OCI-LY1 (cell line): ENCODE data around the gene SH3TC2.

ENCODE experiments used
- H2AFZ ChIP-seq: fragments of 200-600 bp; sonication (generic), shearing (Covaris generic); 2 replicates; pipeline ENCODE4 v1.6.0; 2014; ENCODE audit warnings: antibody characterized with exemption, mild to moderate bottlenecking, low read length
- H3F3A ChIP-seq: fragments of 200-600 bp; sonication (generic), shearing (Covaris generic); 2 replicates; pipeline ENCODE4 v1.6.0; 2014; ENCODE audit warnings: mild to moderate bottlenecking, antibody characterized with exemption, low read length, moderate library complexity; ENCODE audit not compliant: insufficient read depth
- H3K27ac ChIP-seq: fragments of 200-600 bp; sonication (generic); 2 replicates; pipeline ENCODE4 v1.5.1; 2014; ENCODE audit warnings: low read length, mixed run types, mild to moderate bottlenecking, low read depth; ENCODE audit not compliant: poor library complexity, severe bottlenecking
- H3K27me3 ChIP-seq: fragments of 200-600 bp; sonication (generic); 2 replicates; pipeline ENCODE4 v1.6.0; 2014; ENCODE audit warnings: antibody characterized with exemption, mild to moderate bottlenecking, low read length, moderate library complexity; ENCODE audit not compliant: insufficient read depth
- H3K36me3 ChIP-seq: fragments of 200-600 bp; sonication (generic); 2 replicates; pipeline ENCODE4 v1.6.1; 2014; ENCODE audit warnings: mild to moderate bottlenecking, antibody characterized with exemption, low read length, moderate library complexity, mixed read lengths; ENCODE audit not compliant: insufficient read depth
- H3K4me1 ChIP-seq: fragments of 200-600 bp; sonication (generic); 2 replicates; pipeline ENCODE4 v1.5.1; 2014; ENCODE audit warnings: mild to moderate bottlenecking, low read length, moderate library complexity; ENCODE audit not compliant: insufficient read depth, severe bottlenecking
- H3K4me2 ChIP-seq: fragments of 200-600 bp; sonication (generic), shearing (Covaris generic); 2 replicates; pipeline ENCODE4 v1.6.1; 2014; ENCODE audit warnings: low read length
- H3K4me3 ChIP-seq: fragments of 200-600 bp; sonication (generic); 2 replicates; pipeline ENCODE4 v1.5.1; 2014; ENCODE audit warnings: low read length, low read depth, mild to moderate bottlenecking, mixed read lengths; ENCODE audit not compliant: poor library complexity, severe bottlenecking
- H3K79me2 ChIP-seq: fragments of 200-600 bp; shearing (Covaris generic); 2 replicates; pipeline ENCODE4 v1.6.1; 2016; ENCODE audit warnings: mixed run types, low read length, mixed read lengths; ENCODE audit not compliant: insufficient read depth
- H3K9ac ChIP-seq: fragments of 200-600 bp; sonication (generic), shearing (Covaris generic); 2 replicates; pipeline ENCODE4 v1.6.1; 2014; ENCODE audit warnings: mild to moderate bottlenecking, low read length, mixed read lengths
- H3K9me2 ChIP-seq: fragments of 200-600 bp; sonication (generic), shearing (Covaris generic); 2 replicates; pipeline ENCODE4 v1.6.1; 2014; ENCODE audit warnings: low read depth, mild to moderate bottlenecking, low read length, mixed read lengths
- H3K9me3 ChIP-seq: fragments of 200-600 bp; shearing (Covaris generic); 2 replicates; pipeline ENCODE4 v1.6.1; 2014; ENCODE audit warnings: low read length, mixed read lengths
- H4K20me1 ChIP-seq: fragments of 200-600 bp; sonication (generic), shearing (Covaris generic); 2 replicates; pipeline ENCODE4 v1.6.0; 2016; ENCODE audit warnings: mild to moderate bottlenecking, low read length; ENCODE audit not compliant: insufficient read depth
- EZH2 ChIP-seq: fragments of 200-600 bp; sonication (generic), shearing (Covaris generic); IDR thresholded peaks from 2 replicates; pipeline ENCODE4 v1.8.0; 2017; ENCODE audit warnings: borderline replicate concordance, mixed run types, mild to moderate bottlenecking, antibody characterized with exemption, low read length, moderate library complexity, mixed read lengths
- TF ChIP-seq, protein P1 (sequence below): fragments of 200-600 bp; sonication (generic), shearing (Covaris generic); IDR thresholded peaks from 2 replicates; pipeline ENCODE4 v1.5.1; 2017; ENCODE audit warnings: mild to moderate bottlenecking, antibody characterized with exemption, low read length, moderate library complexity, mixed read lengths

SH3TC2 gene

DNA sequence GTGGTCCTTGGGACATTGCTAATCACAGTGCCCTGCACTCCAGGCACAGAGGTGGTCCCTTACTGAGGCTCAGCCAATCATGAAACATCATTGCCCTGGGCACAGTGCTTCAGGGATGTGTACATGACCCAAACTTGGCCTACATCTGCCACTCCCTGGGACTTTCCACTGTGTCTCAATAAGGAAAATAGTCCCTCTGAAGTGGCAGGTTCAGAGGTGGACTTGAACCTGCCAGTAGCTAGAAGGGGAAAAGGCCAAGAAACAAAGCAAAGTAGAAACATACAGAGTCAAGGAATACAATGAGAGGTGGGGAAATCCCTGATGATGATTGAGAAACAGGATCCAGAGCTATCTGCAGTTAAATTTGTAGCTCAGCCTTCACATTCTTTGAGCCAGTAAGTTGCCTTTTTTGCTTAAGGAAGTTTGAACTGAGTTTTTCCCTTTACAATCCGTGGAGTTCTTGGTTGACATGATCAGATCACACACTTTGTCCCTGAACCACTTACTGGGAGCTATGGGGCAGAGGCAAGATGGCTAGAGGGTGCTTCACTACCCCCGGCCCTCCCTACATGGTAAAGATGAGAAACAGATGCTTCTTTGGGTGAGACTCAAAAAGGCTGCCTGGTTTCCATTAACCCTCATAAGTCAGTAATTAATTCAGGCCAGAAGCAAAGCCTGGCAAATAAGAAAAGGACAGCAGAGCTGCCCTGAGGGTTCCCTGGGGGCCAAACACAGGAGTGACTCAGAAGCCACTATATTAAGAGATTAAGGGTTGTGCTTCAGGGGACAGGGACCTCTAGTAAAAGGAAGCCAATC, 57.6 kb downstream of the SH3TC2 start:
- no peak overlapping the region for H3K9ac ChIP-seq
- no peaks in the 10 kb centered on the region for H3K27me3 ChIP-seq
- H2AFZ ChIP-seq = no peak overlapping the region
- no peaks in the 10 kb centered on the region for H3K4me1 ChIP-seq
- no peak overlapping the region for H3K4me3 ChIP-seq
- H3F3A ChIP-seq = no peaks in the 10 kb centered on the region
- no peaks in the 10 kb centered on the region for H3K9me2 ChIP-seq
- H4K20me1 ChIP-seq = no peaks in the 10 kb centered on the region
- no peak overlapping the region for H3K4me2 ChIP-seq
- H3K27ac ChIP-seq = no peak overlapping the region
- no peaks in the 10 kb centered on the region for H3K9me3 ChIP-seq
- TF ChIP-seq EZH2 = no peak
- TF ChIP-seq, protein P1, sequence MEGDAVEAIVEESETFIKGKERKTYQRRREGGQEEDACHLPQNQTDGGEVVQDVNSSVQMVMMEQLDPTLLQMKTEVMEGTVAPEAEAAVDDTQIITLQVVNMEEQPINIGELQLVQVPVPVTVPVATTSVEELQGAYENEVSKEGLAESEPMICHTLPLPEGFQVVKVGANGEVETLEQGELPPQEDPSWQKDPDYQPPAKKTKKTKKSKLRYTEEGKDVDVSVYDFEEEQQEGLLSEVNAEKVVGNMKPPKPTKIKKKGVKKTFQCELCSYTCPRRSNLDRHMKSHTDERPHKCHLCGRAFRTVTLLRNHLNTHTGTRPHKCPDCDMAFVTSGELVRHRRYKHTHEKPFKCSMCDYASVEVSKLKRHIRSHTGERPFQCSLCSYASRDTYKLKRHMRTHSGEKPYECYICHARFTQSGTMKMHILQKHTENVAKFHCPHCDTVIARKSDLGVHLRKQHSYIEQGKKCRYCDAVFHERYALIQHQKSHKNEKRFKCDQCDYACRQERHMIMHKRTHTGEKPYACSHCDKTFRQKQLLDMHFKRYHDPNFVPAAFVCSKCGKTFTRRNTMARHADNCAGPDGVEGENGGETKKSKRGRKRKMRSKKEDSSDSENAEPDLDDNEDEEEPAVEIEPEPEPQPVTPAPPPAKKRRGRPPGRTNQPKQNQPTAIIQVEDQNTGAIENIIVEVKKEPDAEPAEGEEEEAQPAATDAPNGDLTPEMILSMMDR = no peak
- H3K79me2 ChIP-seq = no peaks in the 10 kb centered on the region
- H3K36me3 ChIP-seq = no peaks in the 10 kb centered on the region

DNA sequence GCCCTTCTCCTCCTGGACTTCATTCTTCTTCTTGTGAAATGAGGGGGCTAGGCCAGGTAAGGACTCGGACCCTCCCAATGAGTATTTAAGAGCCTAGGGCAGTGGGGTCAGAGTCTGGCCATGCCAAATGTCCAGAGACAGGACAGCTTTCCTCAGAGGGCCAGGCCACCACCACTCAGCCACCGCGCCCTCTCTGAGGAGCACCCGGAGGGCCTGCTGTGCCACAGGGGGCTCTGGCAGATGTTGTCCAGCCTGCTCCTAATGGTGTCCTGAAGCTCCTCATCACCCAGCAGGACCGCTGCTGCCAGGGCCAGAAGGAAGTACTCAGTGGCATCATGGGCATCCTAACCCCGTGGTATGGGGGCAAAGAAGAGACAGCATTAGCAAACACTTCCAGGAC, 58.3 kb downstream of the SH3TC2 start:
- Histone ChIP-seq H3K27me3 (no peaks in the 10 kb centered on the region), H3K9ac (no peak overlapping the region), H3K36me3 (no peaks in the 10 kb centered on the region), H3K79me2 (no peaks in the 10 kb centered on the region), H3K4me1 (no peaks in the 10 kb centered on the region), H2AFZ (no peak overlapping the region), H3F3A (no peaks in the 10 kb centered on the region), H3K4me2 (no peak overlapping the region), H3K27ac (no peak overlapping the region), H4K20me1 (no peaks in the 10 kb centered on the region), H3K4me3 (no peak overlapping the region), H3K9me3 (no peaks in the 10 kb centered on the region), H3K9me2 (no peaks in the 10 kb centered on the region)
- TF ChIP-seq EZH2 = no peak
- TF ChIP-seq, protein P1 = no peak

DNA sequence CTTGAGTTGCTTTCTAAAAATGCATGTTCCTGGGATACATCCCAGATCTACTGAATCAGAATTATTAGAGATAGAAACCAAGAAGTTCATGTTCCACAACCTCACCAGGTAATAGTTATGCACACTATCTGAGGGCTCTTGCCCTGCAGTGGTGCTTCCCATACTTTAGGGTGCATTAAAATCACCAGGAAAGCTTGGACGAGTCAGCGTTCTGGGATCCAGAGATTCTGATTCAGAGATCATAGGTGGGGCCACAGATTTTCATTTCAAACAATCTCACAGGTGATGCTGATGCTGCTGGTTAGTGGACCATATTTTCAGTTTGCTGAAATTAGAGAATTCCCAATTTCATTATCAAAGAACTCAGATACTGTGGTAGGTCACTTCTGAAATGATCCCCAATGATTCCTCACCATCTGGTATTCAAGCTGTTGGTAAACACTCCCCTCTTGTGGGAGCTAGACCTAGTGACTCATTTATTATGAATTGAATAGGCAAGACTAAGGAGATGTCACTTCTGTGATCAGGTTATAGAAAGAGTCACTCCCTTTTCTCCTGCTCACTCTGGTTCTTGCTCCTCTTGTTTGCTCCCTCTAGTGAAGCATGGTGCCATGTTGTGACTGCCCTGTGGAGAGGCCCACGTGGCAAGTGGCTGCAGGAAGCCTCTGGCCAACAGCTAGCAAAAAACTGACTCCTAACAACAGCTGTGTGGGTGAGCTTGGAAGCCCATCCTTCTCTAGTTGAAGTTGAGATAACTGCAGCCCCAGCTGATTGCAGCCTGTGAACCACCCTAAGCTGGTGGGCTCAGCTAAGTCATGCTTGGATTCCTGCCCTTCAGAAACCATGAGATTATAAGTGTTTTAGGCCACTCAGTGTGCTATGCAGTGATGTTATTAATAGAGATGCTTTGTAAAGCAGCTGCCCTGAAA, 59.8 kb downstream of the SH3TC2 start:
- TF ChIP-seq, protein P1 = no peak
- Histone ChIP-seq H2AFZ (no peak overlapping the region), H3F3A (no peaks in the 10 kb centered on the region), H3K9me2 (no peaks in the 10 kb centered on the region), H3K27ac (no peak overlapping the region), H3K4me3 (no peak overlapping the region), H4K20me1 (no peaks in the 10 kb centered on the region), H3K4me1 (no peaks in the 10 kb centered on the region), H3K36me3 (no peaks in the 10 kb centered on the region), H3K4me2 (no peak overlapping the region), H3K79me2 (no peaks in the 10 kb centered on the region), H3K9me3 (no peaks in the 10 kb centered on the region), H3K9ac (no peak overlapping the region), H3K27me3 (no peaks in the 10 kb centered on the region)
